Stimulated activated CD8-positive, alpha-beta memory T cell treated with anti-CD3 and anti-CD28 coated beads, Interleukin-15, amount 100 ng/mL, for 24 hours (primary cell): ENCODE results near the gene GNG12.

Experiments used
- DNase-seq: peaks from one replicate; pipeline ENCODE4 v3.0.0-alpha.2; 2020; ENCODE audit warnings: low read depth

Gene GNG12

DNA sequence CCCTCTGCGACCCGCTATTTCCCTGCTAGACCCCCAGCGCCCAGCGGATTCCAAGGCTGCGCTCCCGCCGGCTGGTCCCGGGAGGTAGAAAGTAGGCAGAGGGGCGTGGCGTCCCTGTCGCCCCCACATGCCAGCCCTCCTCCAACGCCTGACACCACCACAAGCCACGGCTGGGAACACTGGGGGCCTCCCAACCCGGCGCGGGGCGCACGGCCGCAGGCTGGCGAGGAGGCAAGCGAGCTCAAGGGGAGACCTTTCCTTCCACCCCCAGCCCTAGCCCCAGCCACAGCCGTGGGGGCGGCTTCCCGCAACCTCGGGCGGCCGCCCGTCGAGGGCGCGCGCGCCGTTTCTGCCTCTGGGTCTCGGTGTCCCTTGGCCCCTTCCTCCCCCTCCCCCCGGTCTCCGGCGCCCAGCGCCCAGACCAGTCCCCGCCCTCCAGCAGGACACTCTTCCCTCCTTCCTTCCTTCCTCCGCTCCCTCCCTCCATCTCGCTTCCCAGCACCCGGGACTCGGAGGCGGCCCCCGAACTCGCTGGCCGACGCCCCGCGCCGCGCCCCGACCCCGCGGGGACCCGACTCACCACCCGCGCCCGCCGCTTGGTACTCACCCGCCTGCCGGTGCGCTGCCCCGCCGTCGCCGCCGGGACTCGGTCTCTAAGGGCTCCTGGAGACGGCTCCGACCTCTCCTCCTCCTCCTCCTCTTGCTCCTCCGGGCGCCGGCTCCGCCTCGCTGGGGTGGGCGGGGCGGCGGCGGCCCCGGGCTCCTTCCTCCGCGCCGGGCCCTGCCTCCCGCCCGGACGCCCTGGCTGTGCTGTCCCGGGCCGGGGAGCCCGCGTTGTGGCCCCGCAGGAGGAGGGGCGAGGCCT is at the start of gene GNG12:
Gene GNG12, minus strand, starts transcription at position 731 of the 865 bp plus-strand sequence. CDS start 125,781 bp downstream, outside the sequence.
- DNase-seq, result no peak

GRCh38 chr1:67882196-67882958 is 49.1 kb upstream of the GNG12 start:
- DNase-seq, result no peak

DNA sequence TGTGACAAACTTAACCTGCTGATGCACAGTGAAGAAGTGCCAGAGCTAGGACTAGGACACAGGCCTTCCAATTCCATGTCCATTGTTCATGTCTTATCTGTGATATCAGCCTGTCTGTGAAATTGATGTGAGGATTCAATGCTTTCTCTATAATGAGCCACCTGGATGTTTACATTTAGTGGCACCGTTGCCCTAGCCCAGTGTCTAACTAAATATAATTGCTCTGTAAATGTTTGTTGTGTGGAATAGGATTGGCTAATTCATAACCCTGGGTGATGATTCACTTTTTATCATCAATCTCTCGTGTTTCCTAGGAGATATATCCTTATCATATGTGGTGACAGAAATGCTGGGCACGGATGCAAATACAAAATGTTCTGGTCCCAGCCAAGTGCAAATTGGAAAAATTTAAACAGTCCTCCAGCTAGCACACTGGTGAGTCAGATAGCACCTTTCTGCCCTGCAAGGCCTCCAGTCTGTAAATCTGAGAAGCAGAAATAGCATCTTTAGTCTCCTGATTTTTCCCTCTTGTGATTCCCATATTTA is 46.9 kb upstream of the GNG12 start:
- DNase-seq, result no peak

DNA sequence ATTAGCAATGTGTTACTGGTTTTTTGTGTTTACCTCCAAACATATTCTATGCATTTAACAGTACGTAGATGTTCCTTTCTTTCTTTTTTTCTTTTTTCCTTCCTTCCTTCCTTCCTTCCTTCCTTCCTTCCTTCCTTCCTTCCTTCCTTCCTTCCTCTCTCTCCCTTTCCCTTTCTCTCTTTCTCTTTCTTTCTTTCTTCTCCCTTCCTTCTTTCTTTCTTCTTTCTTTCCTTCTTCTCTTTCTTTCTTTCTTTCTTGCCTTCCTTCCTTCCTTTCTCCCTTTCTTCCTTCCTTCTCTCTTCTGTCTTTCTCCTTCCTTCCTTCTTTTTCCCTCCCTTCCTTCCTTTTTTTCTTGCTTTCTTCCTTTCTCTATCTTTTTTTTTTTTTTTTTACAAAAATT is 46.2 kb upstream of the GNG12 start:
- no peak for DNase-seq

DNA sequence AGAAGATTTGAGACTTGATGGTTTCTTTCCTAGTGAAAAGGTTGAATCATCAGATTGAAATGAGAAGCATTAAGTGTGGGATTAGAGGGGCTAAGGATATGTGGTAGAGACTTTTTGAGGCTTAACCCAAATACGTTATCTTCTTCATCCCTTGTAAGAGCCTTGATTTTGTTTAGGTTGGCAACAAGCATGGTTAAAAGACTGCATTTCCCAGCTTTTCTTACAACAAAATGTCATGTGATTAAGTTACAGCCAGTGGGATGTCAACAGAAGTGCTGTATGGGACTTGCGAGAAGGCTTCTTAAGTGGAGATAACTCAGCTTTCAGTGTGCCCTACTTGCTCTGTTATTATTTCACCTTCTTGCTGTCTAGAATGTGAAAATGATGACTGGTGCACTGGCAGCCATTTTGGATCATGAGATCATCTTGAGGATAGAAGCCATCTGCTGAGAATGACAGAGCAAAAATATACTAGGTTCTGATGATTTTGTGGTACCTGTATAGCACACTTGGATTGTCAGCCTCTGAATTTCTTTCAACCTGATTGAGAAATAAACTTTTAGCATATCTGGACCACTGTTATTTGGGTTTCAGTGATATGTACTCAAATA is 41.3 kb upstream of the GNG12 start:
- no peak for DNase-seq

GRCh38 chr1:67869233-67869632 is 36.0 kb upstream of the GNG12 start:
- no peak for DNase-seq

- no peak for DNase-seq
These were observed 30.4 kb upstream of the GNG12 start for GRCh38 chr1:67863637-67864036.

GRCh38 chr1:67862685-67863084 is 29.4 kb upstream of the GNG12 start:
- no peak for DNase-seq

DNA sequence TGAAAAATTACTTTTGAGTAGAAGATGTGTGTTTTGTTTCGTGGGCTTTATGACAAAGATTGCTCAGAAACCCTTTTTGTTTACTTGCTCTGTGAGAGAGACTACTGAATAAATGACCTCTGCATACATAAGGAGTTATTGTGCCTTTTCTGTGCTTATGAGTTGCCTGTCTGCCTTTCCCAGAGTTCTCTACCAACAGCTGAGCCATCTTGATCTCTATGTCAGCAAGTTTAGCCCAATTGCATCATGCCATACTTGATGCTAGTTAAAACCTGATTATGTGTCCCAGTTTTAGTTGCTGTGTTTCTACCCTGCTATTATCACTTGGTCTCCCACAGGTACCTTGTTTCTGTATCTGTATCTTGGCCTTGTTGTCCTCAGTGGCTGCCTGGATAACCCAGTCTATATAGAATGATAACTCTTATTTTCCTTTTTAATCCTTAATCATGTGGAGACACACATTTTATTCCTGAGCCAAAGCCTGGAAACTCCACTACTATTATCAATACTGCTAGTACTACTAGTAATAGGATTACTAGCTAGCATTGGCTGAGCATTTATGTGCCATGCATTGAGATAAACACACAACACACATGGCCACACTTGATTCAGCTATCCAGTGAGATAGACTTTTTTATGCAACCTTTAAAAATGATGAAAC is 28.7 kb upstream of the GNG12 start:
- no peak for DNase-seq

GRCh38 chr1:67860776-67861175 is 27.5 kb upstream of the GNG12 start:
- DNase-seq, result no peak

- no peak for DNase-seq
These were observed 23.7 kb upstream of the GNG12 start for GRCh38 chr1:67856921-67857320.

GRCh38 chr1:67855961-67856360 is 22.7 kb upstream of the GNG12 start:
- no peak for DNase-seq

- no peak for DNase-seq
These were observed 22.2 kb upstream of the GNG12 start for GRCh38 chr1:67855444-67855843.

DNA sequence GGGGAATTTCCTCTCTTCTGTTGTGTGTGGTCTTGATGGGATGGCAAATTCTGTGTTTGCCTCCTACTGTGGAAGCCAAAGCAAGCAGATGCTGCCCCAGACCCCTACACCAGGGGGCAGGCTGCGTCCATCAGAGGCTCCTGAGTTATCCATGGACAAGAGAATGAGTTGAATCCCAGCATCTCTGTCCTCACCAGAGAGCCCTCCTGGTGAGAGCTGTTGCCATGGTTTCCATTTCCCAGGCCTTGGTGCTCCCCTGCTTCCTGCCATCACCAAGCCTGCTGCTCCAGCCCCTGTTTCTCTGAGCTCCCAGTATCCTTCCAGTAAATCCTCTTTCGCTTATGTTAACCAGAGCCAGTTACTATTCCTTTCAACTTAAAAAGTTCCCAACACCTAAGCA is 20.4 kb upstream of the GNG12 start:
- DNase-seq, result no peak

DNA sequence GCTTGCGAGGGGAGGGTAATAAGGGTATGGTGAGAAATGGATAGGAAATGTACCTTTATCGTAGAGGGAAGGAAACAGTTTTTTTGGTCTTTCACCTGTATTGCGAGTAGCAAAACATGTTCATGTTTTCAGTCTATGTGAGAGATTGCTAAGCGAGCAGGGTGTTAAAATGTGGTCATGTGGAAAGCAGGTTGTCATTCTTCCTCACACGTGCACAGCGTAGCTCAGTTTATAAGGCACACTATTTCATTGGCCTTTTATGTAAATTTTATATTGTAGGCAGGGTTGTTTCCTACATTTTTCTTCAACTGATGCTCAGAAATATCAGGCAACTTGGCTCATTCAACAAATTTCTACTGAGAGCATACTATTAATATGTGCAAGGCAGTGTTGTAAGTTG is 18.5 kb upstream of the GNG12 start:
- no peak for DNase-seq

- DNase-seq, result no peak
These were observed 17.4 kb upstream of the GNG12 start for GRCh38 chr1:67850611-67851075.

DNA sequence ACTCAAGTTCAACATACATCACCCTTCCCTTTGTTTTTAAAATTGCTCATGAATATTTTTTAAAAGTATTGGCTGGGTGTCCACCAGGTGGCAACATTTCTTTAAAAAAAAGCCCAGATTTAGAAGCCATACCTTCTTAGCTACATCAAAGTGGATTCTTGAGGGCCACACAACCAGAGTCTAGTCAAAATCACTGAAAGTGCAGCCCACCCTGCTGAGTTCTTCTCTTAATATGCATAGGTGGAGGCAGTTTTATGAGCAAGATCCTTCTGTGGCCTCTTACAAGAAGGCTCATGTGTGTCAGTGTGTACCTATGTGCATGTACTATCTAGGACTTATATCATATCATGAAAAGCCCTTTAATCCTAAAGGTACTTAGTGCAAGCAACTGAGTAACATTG is 16.9 kb upstream of the GNG12 start:
- DNase-seq, result no peak

- no peak for DNase-seq
These were observed 14.2 kb upstream of the GNG12 start for GRCh38 chr1:67847466-67847865.

GRCh38 chr1:67846538-67846937 is 13.3 kb upstream of the GNG12 start:
- DNase-seq, result no peak

- no peak for DNase-seq
These were observed 11.7 kb upstream of the GNG12 start for GRCh38 chr1:67844988-67845387.

DNA sequence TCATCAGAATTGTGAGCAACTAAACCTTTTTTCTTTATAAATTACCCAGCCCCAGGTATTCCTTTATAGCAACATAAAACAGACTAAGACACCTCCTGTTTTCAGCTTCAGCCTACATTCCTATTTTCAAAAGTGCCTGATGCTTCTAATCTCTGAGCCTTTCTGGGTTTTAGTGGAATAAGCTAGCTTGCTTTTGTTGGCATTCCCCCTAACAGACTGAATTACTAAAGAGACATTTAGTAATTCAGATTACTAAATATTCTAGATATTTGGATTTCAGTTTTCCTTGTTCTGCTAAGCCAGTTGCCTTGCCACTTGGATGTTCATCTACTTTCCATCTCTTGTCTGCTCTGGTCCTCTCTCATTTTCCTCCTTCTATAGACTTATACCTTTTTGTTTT is 10.5 kb upstream of the GNG12 start:
- no peak for DNase-seq

DNA sequence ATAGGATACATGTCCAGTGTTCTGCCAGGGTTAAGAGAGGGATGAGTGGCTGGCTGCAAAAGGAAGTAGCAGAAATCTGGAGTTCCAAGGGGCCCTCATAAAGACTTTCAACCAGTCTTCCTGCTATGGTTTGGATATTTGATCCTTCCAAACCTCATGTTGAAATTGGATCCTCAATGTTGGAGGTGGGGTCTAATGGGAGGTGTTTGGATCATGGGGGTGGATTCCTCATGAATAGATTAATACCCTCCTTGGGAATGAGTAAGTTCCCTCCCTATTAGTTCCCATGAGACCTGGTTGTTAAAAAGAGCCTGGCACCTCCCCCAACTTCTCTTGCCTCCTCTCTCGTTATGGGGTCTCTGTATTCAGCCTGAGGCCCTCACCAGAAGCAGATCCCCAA is 10.1 kb upstream of the GNG12 start:
- no peak for DNase-seq
